ENCODE measurements around the gene ABCA3. TPM values are rescaled to one million over a fixed set of nuclear protein-coding genes. Genes with fewer than 3 reads are reported as not detected.

Gene ABCA3
- polyA plus RNA-seq, 1 donor from 2014 or later: 30.7 TPM

- no peak overlapping the region for H3K4me3 ChIP-seq (ENCODE audit: low read length)
- H3K36me3 ChIP-seq (ENCODE audit: insufficient read depth, low read length): no peaks in the 10 kb centered on the region
- H3K79me2 ChIP-seq (replicated peaks; ENCODE audit: insufficient read depth, low read length): no peaks in the 10 kb centered on the region
- H3K9me3 ChIP-seq (ENCODE audit: low read length): no peaks in the 10 kb centered on the region
- H3K27ac ChIP-seq (ENCODE audit: low read length): no peak overlapping the region
- no peaks in the 10 kb centered on the region for H3K27me3 ChIP-seq (ENCODE audit: insufficient read depth, low read depth, low read length)
- no peaks in the 10 kb centered on the region for H3F3A ChIP-seq (ENCODE audit: insufficient read depth, low read length, poor library complexity, severe bottlenecking)
- TF ChIP-seq POLR2AphosphoS5 (IDR thresholded peaks at IDR 0.05): no peak
- no peak for TF ChIP-seq EP300 (conservative IDR thresholded peaks at IDR 0.05; ENCODE audit: poor library complexity, severe bottlenecking)
- no peak for TF ChIP-seq TAF1 (IDR thresholded peaks at IDR 0.05; ENCODE audit: low read depth)
- TF ChIP-seq REST (IDR thresholded peaks at IDR 0.05; ENCODE audit: borderline replicate concordance): no peak
- no peak for TF ChIP-seq EZH2 (IDR thresholded peaks at IDR 0.05; ENCODE audit: borderline replicate concordance, insufficient read depth, low read length, poor library complexity, severe bottlenecking)
- no peak for TF ChIP-seq MXI1 (conservative IDR thresholded peaks at IDR 0.05; ENCODE audit: poor library complexity, severe bottlenecking)
- TF ChIP-seq CTCF (IDR thresholded peaks at IDR 0.05; ENCODE audit: poor library complexity, severe bottlenecking): no peak
- no peak for TF ChIP-seq SMC3 (conservative IDR thresholded peaks at IDR 0.05; ENCODE audit: poor library complexity)
- no peak for TF ChIP-seq RAD21 (conservative IDR thresholded peaks at IDR 0.05)
- H4K20me1 ChIP-seq (ENCODE audit: insufficient read depth): no peaks in the 10 kb centered on the region
- no peaks in the 10 kb centered on the region for H3K9me2 ChIP-seq (ENCODE audit: insufficient read depth, low read length)
- H3K4me2 ChIP-seq (ENCODE audit: low read length): no peak overlapping the region
- no peak overlapping the region for H3K9ac ChIP-seq (ENCODE audit: low read length)
- H2AFZ ChIP-seq (ENCODE audit: low read depth, low read length): no peak overlapping the region
These were observed 30.9 kb upstream of the ABCA3 start for GRCh38 chr16:2371421-2371820.

GRCh38 chr16:2370721-2371120, 30.2 kb upstream of the ABCA3 start:
- no peaks in the 10 kb centered on the region for H3K79me2 ChIP-seq (replicated peaks; ENCODE audit: insufficient read depth, low read length)
- no peaks in the 10 kb centered on the region for H4K20me1 ChIP-seq (ENCODE audit: insufficient read depth)
- no peak overlapping the region for H3K4me2 ChIP-seq (ENCODE audit: low read length)
- H3K36me3 ChIP-seq (ENCODE audit: insufficient read depth, low read length): no peaks in the 10 kb centered on the region
- no peaks in the 10 kb centered on the region for H3K9me2 ChIP-seq (ENCODE audit: insufficient read depth, low read length)
- no peaks in the 10 kb centered on the region for H3K27me3 ChIP-seq (ENCODE audit: insufficient read depth, low read depth, low read length)
- no peak overlapping the region for H3K4me3 ChIP-seq (ENCODE audit: low read length)
- H3K9ac ChIP-seq (ENCODE audit: low read length): no peak overlapping the region
- no peaks in the 10 kb centered on the region for H3F3A ChIP-seq (ENCODE audit: insufficient read depth, low read length, poor library complexity, severe bottlenecking)
- no peaks in the 10 kb centered on the region for H3K9me3 ChIP-seq (ENCODE audit: low read length)
- no peak overlapping the region for H3K27ac ChIP-seq (ENCODE audit: low read length)
- TF ChIP-seq POLR2AphosphoS5 (IDR thresholded peaks at IDR 0.05) (no peak), SMC3 (conservative IDR thresholded peaks at IDR 0.05; ENCODE audit: poor library complexity) (no peak), EZH2 (IDR thresholded peaks at IDR 0.05; ENCODE audit: borderline replicate concordance, insufficient read depth, low read length, poor library complexity, severe bottlenecking) (no peak), EP300 (conservative IDR thresholded peaks at IDR 0.05; ENCODE audit: poor library complexity, severe bottlenecking) (no peak), REST (IDR thresholded peaks at IDR 0.05; ENCODE audit: borderline replicate concordance) (no peak), CTCF (IDR thresholded peaks at IDR 0.05; ENCODE audit: poor library complexity, severe bottlenecking) (no peak), TAF1 (IDR thresholded peaks at IDR 0.05; ENCODE audit: low read depth) (no peak), MXI1 (conservative IDR thresholded peaks at IDR 0.05; ENCODE audit: poor library complexity, severe bottlenecking) (no peak), RAD21 (conservative IDR thresholded peaks at IDR 0.05) (no peak)
- no peak overlapping the region for H2AFZ ChIP-seq (ENCODE audit: low read depth, low read length)
